Measurements from ENCODE around the gene TBC1D25. TPM values are rescaled to one million over a fixed set of nuclear protein-coding genes. Genes with fewer than 3 reads are reported as not detected.

Gene TBC1D25
- total and polyA plus RNA-seq, 2 of the 4 experiments (the other 2 are of a cell fraction), result 11.3 to 15.9 TPM

- Histone ChIP-seq H3K27me3 (ENCODE audit: control insufficient read depth, insufficient read depth, low read length) (no peaks in the 10 kb centered on the region), H3K27ac (ENCODE audit: insufficient read depth, low read length) (no peak overlapping the region), H3K9me3 (ENCODE audit: control insufficient read depth, insufficient read depth, low read length) (no peaks in the 10 kb centered on the region; the same call in 1 of the 2 replicates), H2BK20ac (ENCODE audit: low read depth, low read length) (peak overlapping the region; percentile 57; the same call in 1 of the 2 replicates), H3K4me2 (ENCODE audit: low read depth, low read length) (no peak overlapping the region), H3K4me3 (ENCODE audit: insufficient read depth, low read depth, low read length) (no peak overlapping the region), H4K5ac (ENCODE audit: low read depth, low read length) (no peak overlapping the region), H2AK5ac (ENCODE audit: low read depth, low read length) (peak overlapping the region; percentile 44), H3K56ac (ENCODE audit: extremely low read depth, insufficient read depth, low read length) (no peak overlapping the region), H3K9me1 (ENCODE audit: insufficient read depth, low read length) (peaks cover 13% of the 10 kb centered on the region), H3K14ac (replicated peaks; ENCODE audit: low read depth, low read length) (peak overlapping the region; percentile 44; the same call in 1 of the 2 replicates), H2AFZ (replicated peaks; ENCODE audit: low read length, poor library complexity) (peak overlapping the region; percentile 68), H4K8ac (ENCODE audit: low read depth in 2 of 2, low read length in 2 of 2) (peak overlapping the region; percentile 31 to 54; a peak in 2 of 4 replicates), H3K4me1 (ENCODE audit: control insufficient read depth, insufficient read depth, low read length) (peaks cover 5% of the 10 kb centered on the region), H2BK120ac (ENCODE audit: low read depth, low read length) (peak overlapping the region; percentile 73), H4K91ac (ENCODE audit: insufficient read depth, low read depth, low read length) (peak overlapping the region; percentile 23; the same call in 1 of the 2 replicates), H4K20me1 (ENCODE audit: insufficient read depth, low read length) (no peaks in the 10 kb centered on the region), H2BK15ac (ENCODE audit: low read depth, low read length) (peak overlapping the region; percentile 91; the same call in 1 of the 3 replicates), H3K36me3 (ENCODE audit: control insufficient read depth, insufficient read depth, low read length) (peaks cover 3% of the 10 kb centered on the region; the same call in 1 of the 2 replicates), H3K4ac (ENCODE audit: low read depth, low read length) (peak overlapping the region; percentile 78), H3K9ac (ENCODE audit: low read depth, low read length) (no peak overlapping the region), H3K23ac (ENCODE audit: low read depth, low read length) (no peak overlapping the region), H3K18ac (ENCODE audit: low read depth, low read length) (no peak overlapping the region), H3K79me1 (ENCODE audit: low read depth in 1 of 2, low read length in 2 of 2) (no peaks in the 10 kb centered on the region), H2AK9ac (replicated peaks; ENCODE audit: low read depth, low read length, poor library complexity) (peak overlapping the region; percentile 83), H2BK5ac (ENCODE audit: low read depth, low read length, poor library complexity, severe bottlenecking) (no peak overlapping the region)
- no peak for TF ChIP-seq MAFK (IDR thresholded peaks at IDR 0.05; ENCODE audit: low read depth, low read length)
- TF ChIP-seq, protein P1, sequence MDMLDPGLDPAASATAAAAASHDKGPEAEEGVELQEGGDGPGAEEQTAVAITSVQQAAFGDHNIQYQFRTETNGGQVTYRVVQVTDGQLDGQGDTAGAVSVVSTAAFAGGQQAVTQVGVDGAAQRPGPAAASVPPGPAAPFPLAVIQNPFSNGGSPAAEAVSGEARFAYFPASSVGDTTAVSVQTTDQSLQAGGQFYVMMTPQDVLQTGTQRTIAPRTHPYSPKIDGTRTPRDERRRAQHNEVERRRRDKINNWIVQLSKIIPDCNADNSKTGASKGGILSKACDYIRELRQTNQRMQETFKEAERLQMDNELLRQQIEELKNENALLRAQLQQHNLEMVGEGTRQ (IDR thresholded peaks at IDR 0.05; ENCODE audit: low read depth, low read length), result no peak
- BruUV-seq (replicated peaks), result no TSS peak
- dilution Hi-C loops (cut with HindIII; ENCODE audit: low sequenced_read_pairs, unreplicated experiment), result no loop called here
- 79% methylated on average over 7 of the region's 9 CpGs; no CpG with 5 or more reads in 1 of the 2 experiments for WGBS, 2 experiments (ENCODE audit: extremely low coverage in 2 of 2, insufficient read length in 1 of 2)
- intact Hi-C loops (cut with micrococcal nuclease), result loop anchor here (5.0 kb wide), 2 partner anchors 465 to 655 kb away; partner anchors contain the start of gene ZNF81
- ChIA-PET POLR2A (ENCODE audit: unreplicated experiment) (no interaction called here), CTCF (no interaction called here)
- ATAC-seq (ENCODE audit: low read depth), result no peak
- no peak for DNase-seq
- in situ Hi-C loops (cut with MboI; ENCODE audit: low sequenced_read_pairs), result loop anchor here (10.0 kb wide), 1 partner anchor 407 kb away; no protein-coding TSS in a partner anchor
Observed at GRCh38 chrX:48491809-48492208, 47.7 kb upstream of the TBC1D25 start.

Data from IMR-90 (cell line).